Measurements from ENCODE around the gene IFT88.

The IFT88 gene

DNA sequence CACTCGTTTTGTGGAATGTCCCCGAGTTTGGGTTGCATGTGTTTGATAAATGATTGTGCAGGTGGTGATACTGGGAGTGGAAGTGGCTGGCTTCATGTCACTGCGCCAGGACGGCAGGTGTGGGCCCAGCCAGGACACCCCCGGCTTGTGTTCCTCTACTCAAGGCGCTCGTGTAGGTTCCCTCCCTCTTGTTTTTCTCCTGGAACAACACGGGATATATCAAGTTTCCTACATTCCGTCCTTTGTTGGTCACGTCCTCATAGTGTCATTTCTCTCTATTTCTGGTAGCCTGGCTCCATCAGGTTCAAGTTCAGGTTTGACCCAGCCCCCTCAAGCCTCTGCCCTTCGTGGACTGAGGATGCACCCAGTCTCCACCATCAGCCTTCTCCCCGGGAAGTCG is 152.8 kb downstream of the IFT88 start:
- DNase-seq: no peak

DNA sequence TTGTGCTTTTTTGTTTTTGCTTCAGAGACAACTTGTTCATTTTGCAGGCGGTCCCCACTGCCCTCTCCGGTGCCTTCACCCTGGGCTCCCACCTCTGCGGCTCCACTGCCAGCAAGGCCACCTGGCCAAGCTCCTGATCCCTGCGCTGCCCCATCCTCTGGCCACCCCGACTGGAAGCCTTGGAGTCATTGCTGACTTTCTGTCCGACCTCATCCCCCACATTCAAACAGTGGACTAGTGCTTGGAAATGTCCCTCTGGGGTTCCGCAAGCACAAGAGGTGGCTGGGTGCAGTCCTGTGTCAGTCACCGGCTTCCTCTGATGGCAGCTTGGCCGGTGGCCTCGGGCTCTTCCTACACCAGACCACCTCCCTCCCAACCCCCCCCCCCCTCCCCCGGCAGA is 153.5 kb downstream of the IFT88 start:
- DNase-seq: no peak

GRCh38 chr13:20721058-20721453 is 154.1 kb downstream of the IFT88 start:
- DNase-seq: no peak

DNA sequence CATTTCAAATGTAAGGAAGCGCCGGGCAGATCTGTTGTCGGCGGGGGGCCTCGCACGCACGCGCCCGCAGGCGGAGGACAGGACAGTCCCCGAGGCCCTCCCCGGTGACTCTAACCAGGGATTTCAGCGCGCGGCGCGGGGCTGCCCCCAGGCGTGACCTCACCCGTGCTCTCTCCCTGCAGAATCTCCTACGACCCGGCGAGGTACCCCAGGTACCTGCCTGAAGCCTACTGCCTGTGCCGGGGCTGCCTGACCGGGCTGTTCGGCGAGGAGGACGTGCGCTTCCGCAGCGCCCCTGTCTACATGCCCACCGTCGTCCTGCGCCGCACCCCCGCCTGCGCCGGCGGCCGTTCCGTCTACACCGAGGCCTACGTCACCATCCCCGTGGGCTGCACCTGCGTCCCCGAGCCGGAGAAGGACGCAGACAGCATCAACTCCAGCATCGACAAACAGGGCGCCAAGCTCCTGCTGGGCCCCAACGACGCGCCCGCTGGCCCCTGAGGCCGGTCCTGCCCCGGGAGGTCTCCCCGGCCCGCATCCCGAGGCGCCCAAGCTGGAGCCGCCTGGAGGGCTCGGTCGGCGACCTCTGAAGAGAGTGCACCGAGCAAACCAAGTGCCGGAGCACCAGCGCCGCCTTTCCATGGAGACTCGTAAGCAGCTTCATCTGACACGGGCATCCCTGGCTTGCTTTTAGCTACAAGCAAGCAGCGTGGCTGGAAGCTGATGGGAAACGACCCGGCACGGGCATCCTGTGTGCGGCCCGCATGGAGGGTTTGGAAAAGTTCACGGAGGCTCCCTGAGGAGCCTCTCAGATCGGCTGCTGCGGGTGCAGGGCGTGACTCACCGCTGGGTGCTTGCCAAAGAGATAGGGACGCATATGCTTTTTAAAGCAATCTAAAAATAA is 154.7 kb downstream of the IFT88 start:
- no peak for DNase-seq

DNA sequence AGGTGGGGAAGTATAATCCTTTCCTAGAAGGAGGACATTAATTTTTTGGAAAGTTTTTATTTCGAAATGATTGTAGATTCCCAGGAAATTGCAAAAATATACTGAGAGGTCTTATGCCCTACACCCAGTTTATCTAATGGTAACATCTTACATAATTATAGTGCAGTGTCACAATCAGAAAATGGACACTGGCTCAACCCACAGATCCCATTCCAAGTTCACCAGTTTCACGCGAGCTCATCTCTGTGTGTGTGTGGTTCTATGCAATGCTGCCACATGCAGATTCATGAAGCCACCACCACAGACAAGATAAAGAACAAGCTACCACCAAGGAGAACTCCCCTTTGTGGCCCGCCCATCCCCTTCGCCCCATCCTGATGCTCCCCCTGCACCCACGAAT is 160.9 kb downstream of the IFT88 start:
- no peak for DNase-seq

DNA sequence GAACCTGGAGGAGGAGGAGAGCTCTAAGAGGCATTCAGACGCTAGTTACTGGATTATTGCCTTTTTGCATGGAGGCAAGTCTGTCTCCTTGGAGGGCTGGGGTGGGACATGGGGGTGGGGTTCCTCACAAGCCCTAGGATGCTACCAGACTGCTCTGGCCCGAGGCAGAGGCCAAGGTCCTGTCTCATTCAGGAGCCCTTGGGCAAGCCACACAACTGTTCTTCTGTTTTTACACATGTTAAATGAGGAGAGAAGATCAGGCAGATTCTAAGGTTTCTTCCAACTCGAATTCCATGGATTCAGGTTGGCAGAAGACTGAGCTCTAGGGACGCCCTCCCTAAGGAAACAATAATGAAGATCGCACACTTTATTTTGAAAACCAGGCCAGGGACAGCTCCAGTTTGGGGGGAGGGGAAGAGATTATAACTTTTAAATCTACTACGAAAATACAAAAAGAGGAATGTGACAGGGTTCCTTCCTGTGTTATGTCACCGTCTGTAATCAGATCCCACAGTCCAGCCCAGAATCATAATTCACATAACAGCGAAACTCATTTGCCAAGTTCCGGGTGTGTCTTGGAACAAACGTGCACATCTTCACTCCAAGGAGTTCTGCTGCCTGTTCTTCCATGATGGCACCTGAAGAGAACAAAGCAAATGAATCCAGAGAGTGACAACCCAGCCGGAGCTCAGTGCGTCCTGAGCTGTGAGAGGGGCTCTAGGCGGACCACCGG is 161.8 kb downstream of the IFT88 start:
- no peak for DNase-seq

DNA sequence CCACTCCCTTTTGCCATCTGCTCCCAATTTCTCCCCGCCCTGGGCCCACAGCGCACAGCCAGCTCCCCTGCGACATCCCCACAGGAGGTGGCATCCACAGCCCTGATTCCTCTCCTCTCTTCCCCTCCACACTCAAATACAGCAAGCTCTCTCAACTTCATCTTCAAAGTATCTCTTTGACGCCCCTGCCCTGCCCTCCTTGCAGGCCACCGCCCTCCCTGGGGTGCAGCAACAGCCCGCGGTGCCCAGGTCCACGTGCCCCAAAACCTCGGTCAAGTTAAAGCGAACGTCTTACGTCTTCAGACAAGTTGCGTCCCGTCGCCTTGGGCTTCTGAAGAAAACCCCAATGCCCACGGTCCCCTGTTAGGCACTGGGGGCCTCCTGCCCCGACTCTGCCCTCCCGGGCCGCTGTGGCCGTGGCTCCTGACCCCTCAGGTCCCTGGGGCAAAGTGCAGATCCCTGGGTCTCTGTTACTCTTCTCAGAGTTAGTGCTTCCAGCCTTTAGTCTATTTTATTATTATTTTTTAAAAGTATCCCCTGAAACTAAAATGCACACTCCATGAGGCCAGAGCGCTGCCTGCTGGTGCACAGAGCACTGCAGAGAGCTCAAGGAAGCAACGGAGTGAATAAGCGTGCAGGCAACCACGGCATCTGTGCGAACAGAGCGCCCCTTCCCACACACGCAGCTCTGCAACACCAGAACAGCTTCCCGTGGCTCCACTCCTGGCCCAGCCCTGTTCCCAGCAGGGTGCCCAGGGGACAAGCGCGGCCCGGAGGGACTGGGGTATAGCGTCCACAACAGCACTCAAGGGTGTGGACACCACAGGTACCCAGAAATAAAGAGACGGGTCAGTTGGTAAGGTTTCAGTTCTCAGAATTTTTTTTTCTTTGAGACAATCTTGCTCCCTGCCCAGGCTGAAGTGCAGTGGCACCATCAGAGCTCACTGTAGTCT is 163.0 kb downstream of the IFT88 start:
- DNase-seq: no peak

GRCh38 chr13:20738616-20739015 is 171.7 kb downstream of the IFT88 start:
- no peak for DNase-seq

DNA sequence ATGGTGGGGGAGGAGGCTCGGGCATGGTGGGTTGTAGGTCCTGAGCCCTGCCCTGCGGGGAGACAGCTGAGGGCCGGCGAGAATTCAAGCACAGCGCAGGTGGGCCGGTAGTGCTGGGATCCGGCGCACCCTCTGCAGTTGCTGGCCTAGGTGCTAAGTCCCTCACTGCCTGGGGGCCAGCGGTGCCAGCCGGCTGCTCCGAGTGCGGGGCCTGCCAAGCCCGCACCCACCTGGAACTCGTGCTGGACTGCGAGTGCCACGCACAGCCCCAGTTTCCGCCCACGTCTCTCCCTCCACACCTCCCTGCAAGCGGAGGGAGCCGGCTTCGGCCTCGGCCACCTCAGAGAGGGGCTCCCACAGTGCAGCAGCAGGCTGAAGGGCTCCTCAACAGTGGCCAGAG is 173.1 kb downstream of the IFT88 start:
- no peak for DNase-seq

Data from NCI-H774 (cell line).